Karpas-422 (cell line): ENCODE data around the gene TBC1D16. TPM values are rescaled to one million over a fixed set of nuclear protein-coding genes. Genes with fewer than 3 reads are reported as not detected.

Source experiments
- DNase-seq: peaks from one replicate; pipeline ENCODE4 v3.0.0-alpha.2; 2015
- H2AFZ ChIP-seq: fragments of 200-600 bp; sonication (generic); 2 replicates; pipeline ENCODE4 v1.6.1; 2014; ENCODE audit warnings: antibody characterized with exemption, low read length, mixed read lengths
- H3K27ac ChIP-seq: fragments of 200-600 bp; sonication (generic); 2 replicates; pipeline ENCODE4 v1.5.1; 2014; ENCODE audit warnings: mild to moderate bottlenecking, low read length, moderate library complexity
- H3K27me3 ChIP-seq: fragments of 200-600 bp; sonication (generic); 2 replicates; pipeline ENCODE4 v1.6.1; 2014; ENCODE audit warnings: low read length, mixed read lengths
- H3K36me3 ChIP-seq: fragments of 200-600 bp; sonication (generic); 2 replicates; pipeline ENCODE4 v1.6.1; 2014; ENCODE audit warnings: low read length, mixed read lengths; ENCODE audit not compliant: insufficient read depth
- H3K4me1 ChIP-seq: fragments of 200-600 bp; sonication (generic); 2 replicates; pipeline ENCODE4 v1.6.1; 2014; ENCODE audit warnings: mild to moderate bottlenecking, low read length, mixed read lengths
- H3K4me2 ChIP-seq: fragments of 200-600 bp; sonication (generic); 2 replicates; pipeline ENCODE4 v1.6.1; 2014; ENCODE audit warnings: low read length, low read depth, mild to moderate bottlenecking; ENCODE audit not compliant: poor library complexity, severe bottlenecking
- H3K4me3 ChIP-seq: fragments of 200-600 bp; sonication (generic); 2 replicates; pipeline ENCODE4 v1.5.1; 2014; ENCODE audit warnings: mild to moderate bottlenecking, antibody characterized with exemption, low read length, mixed read lengths
- H3K79me2 ChIP-seq: fragments of 200-600 bp; sonication (generic); 2 replicates; pipeline ENCODE4 v1.6.1; 2014; ENCODE audit warnings: mild to moderate bottlenecking, low read length, mixed read lengths
- H3K9ac ChIP-seq: fragments of 200-600 bp; sonication (generic); 2 replicates; pipeline ENCODE4 v1.6.0; 2014; ENCODE audit warnings: low read length
- H3K9me2 ChIP-seq: fragments of 200-600 bp; sonication (generic), shearing (Covaris generic); replicated peaks from 2 replicates; pipeline ENCODE4 v1.6.0; 2014; ENCODE audit warnings: mild to moderate bottlenecking, low read length, moderate library complexity; ENCODE audit not compliant: insufficient read depth
- H3K9me3 ChIP-seq: fragments of 300-700, 200-600 bp; sonication (generic); 2 replicates; pipeline ENCODE4 v1.6.1; 2014; ENCODE audit warnings: low read length, mixed read lengths
- H4K20me1 ChIP-seq: fragments of 200-600 bp; sonication (generic); 2 replicates; pipeline ENCODE4 v1.6.1; 2014; ENCODE audit warnings: mild to moderate bottlenecking, antibody characterized with exemption, low read length, low read depth; ENCODE audit not compliant: insufficient read depth
- total RNA-seq: library from RNA; depleted of rRNA; stranded (reverse); fragments of >200 nt; shearing (Covaris generic); gene quantifications from 2 replicates; pipeline ENCODE4 v1.2.3, GENCODE V29; 2014; ENCODE audit warnings: low replicate concordance

The TBC1D16 gene
- total RNA-seq, 1 experiment from 2014 or later = 0.22 TPM

DNA sequence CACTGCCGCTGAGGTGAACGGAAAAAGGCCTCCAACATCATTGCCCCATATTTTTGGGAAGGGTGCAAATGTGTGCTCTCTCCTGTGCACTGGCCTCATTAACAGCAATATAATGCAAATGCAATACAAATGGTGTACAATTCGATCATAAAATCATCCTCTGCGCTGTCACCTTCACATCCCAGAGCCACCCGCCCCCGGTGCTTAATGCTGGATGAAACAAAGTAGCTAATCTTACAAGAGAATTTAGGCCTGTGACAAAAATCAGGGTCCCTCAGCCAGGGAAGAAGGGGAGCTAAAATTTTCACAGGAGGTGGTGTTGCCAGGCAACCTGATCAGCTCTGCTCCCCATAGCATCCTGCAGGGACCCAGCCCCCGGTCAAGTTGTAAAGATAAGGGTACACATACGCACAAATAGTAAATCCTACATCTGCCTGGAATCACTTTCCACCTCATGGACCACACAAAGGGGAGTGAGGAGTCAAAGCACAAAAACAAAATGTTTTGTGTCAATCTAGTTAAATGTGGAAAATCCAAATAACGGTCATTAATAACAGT, 3.0 kb downstream of the TBC1D16 start:
- H3K4me1 ChIP-seq = peaks cover 10% of the 10 kb centered on the region
- H2AFZ ChIP-seq = no peak overlapping the region
- H3K27ac ChIP-seq = no peak overlapping the region
- H3K79me2 ChIP-seq = no peaks in the 10 kb centered on the region
- no peak overlapping the region for H3K9ac ChIP-seq
- H4K20me1 ChIP-seq = no peaks in the 10 kb centered on the region
- DNase-seq = no peak
- H3K36me3 ChIP-seq = no peaks in the 10 kb centered on the region
- no peaks in the 10 kb centered on the region for H3K9me2 ChIP-seq
- no peaks in the 10 kb centered on the region for H3K27me3 ChIP-seq
- no peaks in the 10 kb centered on the region for H3K9me3 ChIP-seq
- no peak overlapping the region for H3K4me2 ChIP-seq
- no peak overlapping the region for H3K4me3 ChIP-seq

DNA sequence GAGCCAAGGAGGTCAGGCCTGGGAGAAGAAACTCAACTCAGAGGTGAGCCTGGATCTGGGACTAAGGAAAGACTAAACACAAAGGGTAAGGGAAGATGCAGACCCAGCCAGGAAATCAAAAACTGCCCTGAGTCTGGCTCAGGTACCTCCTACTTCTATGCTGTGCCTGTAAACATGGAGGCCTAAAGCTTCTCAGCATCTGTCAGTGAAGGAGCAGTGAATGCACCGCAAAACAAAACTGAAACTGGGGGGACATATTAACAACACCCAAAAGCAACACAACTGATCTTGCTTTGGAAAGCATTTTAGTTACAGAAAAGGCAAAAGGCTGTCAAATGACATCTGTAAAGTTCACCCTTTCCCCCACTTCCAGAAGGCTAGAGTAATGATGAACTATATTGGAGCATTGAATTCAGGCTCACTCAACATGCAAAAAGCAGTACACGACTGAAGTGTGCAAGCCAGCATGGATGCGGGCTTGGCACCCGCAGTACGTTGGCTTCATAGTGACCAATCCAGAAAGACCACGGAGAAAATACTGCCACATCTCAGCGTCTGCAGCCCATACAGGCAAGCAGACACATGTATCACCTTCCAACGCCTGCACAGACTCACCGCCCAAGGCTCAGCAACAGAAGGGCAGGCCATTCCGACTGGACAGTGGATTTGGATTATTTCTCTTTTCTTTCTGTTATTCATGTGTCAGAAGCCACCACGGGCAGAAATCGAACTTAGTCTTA, 3.8 kb downstream of the TBC1D16 start:
- no peaks in the 10 kb centered on the region for H3K79me2 ChIP-seq
- no peaks in the 10 kb centered on the region for H3K9me3 ChIP-seq
- H3K4me1 ChIP-seq = peaks cover 10% of the 10 kb centered on the region
- H2AFZ ChIP-seq = no peak overlapping the region
- no peaks in the 10 kb centered on the region for H3K27me3 ChIP-seq
- no peaks in the 10 kb centered on the region for H4K20me1 ChIP-seq
- H3K36me3 ChIP-seq = no peaks in the 10 kb centered on the region
- H3K4me2 ChIP-seq = no peak overlapping the region
- H3K9ac ChIP-seq = no peak overlapping the region
- no peak for DNase-seq
- H3K4me3 ChIP-seq = no peak overlapping the region
- no peaks in the 10 kb centered on the region for H3K9me2 ChIP-seq
- H3K27ac ChIP-seq = no peak overlapping the region

DNA sequence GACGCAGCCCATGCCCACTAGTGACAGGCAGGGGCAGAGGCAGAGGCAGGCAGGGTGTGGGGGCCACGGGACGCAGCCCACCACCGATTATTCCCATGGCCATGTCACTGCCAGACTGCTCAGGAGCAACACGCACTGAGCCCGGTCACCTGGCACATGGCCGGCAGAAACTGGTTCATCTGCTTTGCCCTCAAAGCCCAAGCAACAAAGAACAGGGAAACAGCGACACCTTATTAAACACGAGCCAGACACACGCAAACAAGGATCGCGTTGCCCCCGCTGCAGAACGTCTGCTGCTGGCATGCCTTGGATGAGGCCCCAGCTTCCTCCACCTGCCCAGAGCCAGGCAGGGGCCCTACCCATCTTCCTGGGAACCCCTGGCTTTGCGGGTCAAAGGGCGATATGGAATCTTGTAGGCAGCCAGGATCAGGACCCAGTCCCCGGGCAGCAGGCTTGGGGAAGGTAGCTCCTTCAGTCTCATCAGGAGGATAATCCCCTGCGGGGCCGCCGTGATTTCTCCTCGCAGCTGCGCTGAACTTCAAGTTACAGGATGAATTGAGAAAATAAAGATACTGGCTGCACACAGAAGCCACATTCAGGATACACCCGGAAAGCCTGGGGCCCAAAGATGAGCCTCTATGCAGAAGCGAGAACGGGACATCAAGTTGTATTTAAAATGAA, 4.8 kb downstream of the TBC1D16 start:
- Histone ChIP-seq H3K36me3 (no peaks in the 10 kb centered on the region), H3K4me1 (peaks cover 6% of the 10 kb centered on the region), H3K27ac (no peak overlapping the region), H2AFZ (no peak overlapping the region), H3K9me2 (no peaks in the 10 kb centered on the region), H3K4me3 (no peak overlapping the region), H3K4me2 (no peak overlapping the region), H3K9me3 (no peaks in the 10 kb centered on the region), H3K79me2 (no peaks in the 10 kb centered on the region), H3K9ac (no peak overlapping the region), H3K27me3 (no peaks in the 10 kb centered on the region), H4K20me1 (no peaks in the 10 kb centered on the region)
- DNase-seq = no peak

DNA sequence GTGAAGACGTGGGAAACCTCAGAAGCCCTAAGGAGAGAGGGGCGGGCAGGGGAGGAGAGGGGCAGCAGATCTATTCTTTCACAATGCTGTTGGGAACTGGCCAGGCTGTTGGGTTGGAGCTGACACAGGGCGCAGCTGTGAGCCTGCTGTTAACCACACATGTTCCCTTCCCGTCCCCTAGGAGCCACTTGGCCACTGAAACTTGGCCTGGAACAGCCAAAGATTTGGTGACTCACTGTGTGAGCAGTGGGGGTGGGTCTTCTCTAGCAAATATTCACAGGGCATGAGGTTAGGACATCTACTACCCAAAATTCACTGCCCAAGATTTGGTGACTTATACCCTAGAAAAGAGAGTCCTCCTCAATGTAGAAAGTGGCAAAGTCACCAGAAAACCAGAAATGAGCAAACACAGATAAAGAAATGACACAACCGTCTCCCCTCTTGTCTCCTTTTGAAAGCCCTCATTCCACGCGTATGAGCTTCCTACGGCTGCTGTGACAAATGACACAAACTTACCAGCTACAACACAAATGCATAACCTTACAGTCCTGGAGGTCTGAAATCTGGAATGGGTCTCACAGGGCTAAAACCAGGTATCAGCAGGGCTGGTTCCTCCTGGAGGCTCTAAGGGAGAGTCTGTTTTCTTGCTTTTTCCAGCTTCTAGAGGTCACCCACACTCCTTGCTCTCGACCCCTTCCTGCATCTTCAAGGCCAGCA, 6.3 kb downstream of the TBC1D16 start:
- H3K27ac ChIP-seq = no peak overlapping the region
- H4K20me1 ChIP-seq = no peaks in the 10 kb centered on the region
- H3K9me2 ChIP-seq = no peaks in the 10 kb centered on the region
- no peaks in the 10 kb centered on the region for H3K9me3 ChIP-seq
- H3K36me3 ChIP-seq = no peaks in the 10 kb centered on the region
- H3K79me2 ChIP-seq = no peaks in the 10 kb centered on the region
- H2AFZ ChIP-seq = no peak overlapping the region
- no peak overlapping the region for H3K4me2 ChIP-seq
- no peak overlapping the region for H3K9ac ChIP-seq
- H3K4me3 ChIP-seq = no peak overlapping the region
- no peak for DNase-seq
- H3K27me3 ChIP-seq = no peaks in the 10 kb centered on the region
- no peaks in the 10 kb centered on the region for H3K4me1 ChIP-seq

DNA sequence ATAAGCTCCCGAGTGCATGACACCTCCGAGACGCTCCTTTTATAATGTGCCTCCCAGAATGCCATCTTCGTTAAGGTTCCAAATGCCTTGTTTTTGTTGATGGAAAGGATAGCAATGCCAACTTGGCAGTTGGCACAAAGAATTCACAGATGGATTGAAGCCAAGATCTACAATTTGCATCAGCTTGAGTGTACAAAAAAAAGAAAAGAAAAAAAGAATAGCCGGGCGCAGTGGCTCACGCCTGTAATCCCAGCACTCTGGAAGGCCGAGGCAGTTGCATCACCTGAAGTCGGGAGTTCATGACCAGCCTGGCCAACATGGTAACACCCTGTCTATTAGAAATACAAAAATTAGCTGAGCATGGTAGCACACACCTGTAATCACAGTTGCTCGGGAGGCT, 7.6 kb downstream of the TBC1D16 start:
- Histone ChIP-seq H3K27me3 (no peaks in the 10 kb centered on the region), H3K4me3 (no peak overlapping the region), H3K9me3 (no peaks in the 10 kb centered on the region)

DNA sequence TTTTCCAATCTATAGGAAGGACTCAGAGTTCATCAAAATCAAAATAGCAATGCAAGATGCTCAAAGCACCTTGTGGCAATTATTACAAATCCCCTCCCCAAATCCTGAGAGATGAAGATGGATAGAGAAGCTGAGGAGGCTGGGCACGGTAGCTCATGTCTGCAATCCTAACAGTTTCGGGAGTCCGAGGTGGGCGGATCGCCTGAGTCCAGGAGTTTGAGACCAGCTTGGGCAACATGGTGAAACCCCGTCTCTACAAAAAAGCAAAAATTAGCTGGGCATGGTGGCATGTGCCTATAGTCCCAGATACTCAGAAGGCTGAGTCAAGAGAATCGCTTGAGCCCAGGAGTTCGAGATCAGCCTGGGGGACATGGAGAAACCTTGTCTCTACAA, 8.6 kb downstream of the TBC1D16 start:
- H2AFZ ChIP-seq = no peak overlapping the region
- no peak overlapping the region for H3K4me3 ChIP-seq
- H3K79me2 ChIP-seq = no peaks in the 10 kb centered on the region
- H3K27ac ChIP-seq = no peak overlapping the region
- no peak for DNase-seq
- H3K36me3 ChIP-seq = no peaks in the 10 kb centered on the region
- no peak overlapping the region for H3K4me2 ChIP-seq
- no peaks in the 10 kb centered on the region for H3K9me2 ChIP-seq
- no peaks in the 10 kb centered on the region for H4K20me1 ChIP-seq
- H3K9me3 ChIP-seq = no peaks in the 10 kb centered on the region
- no peaks in the 10 kb centered on the region for H3K4me1 ChIP-seq
- H3K27me3 ChIP-seq = no peaks in the 10 kb centered on the region
- H3K9ac ChIP-seq = no peak overlapping the region

More for the DNA sequence above, 7.6 kb downstream of the TBC1D16 start:
- no peak for DNase-seq
- Histone ChIP-seq H3K27ac (no peak overlapping the region), H3K79me2 (no peaks in the 10 kb centered on the region), H2AFZ (no peak overlapping the region), H3K9ac (no peak overlapping the region), H3K4me2 (no peak overlapping the region), H3K9me2 (no peaks in the 10 kb centered on the region), H3K4me1 (no peaks in the 10 kb centered on the region), H3K36me3 (no peaks in the 10 kb centered on the region), H4K20me1 (no peaks in the 10 kb centered on the region)

DNA sequence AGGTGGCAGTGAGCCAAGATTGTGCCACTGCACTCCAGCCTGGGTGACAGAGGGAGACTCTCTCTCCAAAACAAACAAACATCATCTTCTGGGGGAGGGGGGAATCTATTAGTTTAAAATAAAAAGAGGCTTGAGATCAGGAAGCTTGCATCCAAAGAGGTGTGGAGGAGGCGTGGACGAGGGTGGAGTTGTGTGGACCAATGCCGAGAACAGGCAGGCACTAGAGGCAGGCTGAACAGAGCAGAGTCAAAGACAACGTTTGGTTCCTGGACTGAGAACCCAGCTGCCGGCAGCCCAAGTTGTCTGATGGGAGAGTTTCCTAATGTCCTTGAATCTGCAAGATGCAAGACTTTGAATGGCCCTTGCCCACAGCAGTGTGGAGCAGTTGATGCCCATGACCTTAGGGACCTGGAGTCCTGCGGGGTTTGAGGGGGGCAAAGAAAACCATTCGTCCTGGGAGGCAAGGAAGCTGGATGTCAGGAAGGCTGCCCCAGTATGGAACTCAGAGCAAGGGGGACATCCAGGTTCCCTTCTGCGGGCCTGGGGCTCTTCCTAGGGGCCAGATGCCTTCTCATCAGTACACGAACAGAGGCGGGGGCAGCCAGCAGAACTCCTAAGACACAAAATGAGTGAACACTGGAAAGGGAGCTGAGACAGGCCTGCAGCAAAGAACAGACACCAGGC, 9.2 kb downstream of the TBC1D16 start:
- Histone ChIP-seq H3K9ac (no peak overlapping the region), H3K27ac (no peak overlapping the region), H3K4me3 (no peak overlapping the region), H3K9me2 (no peaks in the 10 kb centered on the region), H3K27me3 (no peaks in the 10 kb centered on the region), H3K36me3 (no peaks in the 10 kb centered on the region), H4K20me1 (no peaks in the 10 kb centered on the region), H2AFZ (no peak overlapping the region), H3K4me1 (no peaks in the 10 kb centered on the region), H3K79me2 (no peaks in the 10 kb centered on the region), H3K9me3 (no peaks in the 10 kb centered on the region), H3K4me2 (no peak overlapping the region)
- no peak for DNase-seq

DNA sequence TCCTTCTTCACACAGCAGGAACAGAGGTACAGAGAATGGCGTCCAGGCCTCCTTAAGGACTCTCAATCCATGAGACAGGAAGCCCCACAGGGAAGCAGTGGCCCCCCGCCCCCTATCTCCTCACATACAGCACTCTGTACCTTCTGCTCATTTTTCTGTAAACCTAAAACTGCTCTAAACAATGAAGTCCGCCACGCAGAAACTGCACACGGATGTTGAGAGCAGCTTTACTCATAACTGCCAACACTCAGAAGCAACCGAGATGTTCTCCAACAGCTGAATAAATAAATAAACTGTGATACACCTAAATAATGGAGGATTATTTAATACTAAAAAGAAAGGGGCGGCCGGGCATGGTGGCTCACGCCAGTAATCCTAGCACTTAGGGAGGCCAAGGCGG, 9.9 kb downstream of the TBC1D16 start:
- Histone ChIP-seq H3K36me3 (no peaks in the 10 kb centered on the region), H3K9ac (no peak overlapping the region), H4K20me1 (no peaks in the 10 kb centered on the region), H3K4me1 (no peaks in the 10 kb centered on the region), H3K9me2 (no peaks in the 10 kb centered on the region), H3K4me3 (no peak overlapping the region), H3K27me3 (no peaks in the 10 kb centered on the region), H3K9me3 (no peaks in the 10 kb centered on the region), H3K27ac (no peak overlapping the region), H2AFZ (no peak overlapping the region), H3K4me2 (no peak overlapping the region), H3K79me2 (no peaks in the 10 kb centered on the region)
- no peak for DNase-seq
